Gastrocnemius medialis (tissue), 4 donors: ENCODE results near the gene ADAM11.
"Not testable (repeated sequence)": the region's sequence is repeated elsewhere in the genome, so short reads cannot be mapped to it uniquely, and the experiment has no call there.

Experiments
- CTCF ChIP-seq, 5 experiments: fragments of 450-650 bp in 3 of 5; fragments of 200-600 bp in 2 of 5; sonication (generic) in 2 of 5; IDR thresholded peaks in 4 of 5; conservative IDR thresholded peaks in 1 of 5; 1 replicate in 4 of 5; 2 replicates in 1 of 5; pipeline ENCODE4 v1.5.1; 2016 to 2019; ENCODE audit warnings: antibody characterized with exemption in 5 of 5, mild to moderate bottlenecking in 3 of 5, moderate library complexity in 3 of 5
- POLR2A ChIP-seq, 2 donors: fragments of 450-650 bp; IDR thresholded peaks; one replicate each; pipeline ENCODE4 v1.6.1; 2017; ENCODE audit warnings: antibody characterized with exemption in 2 of 2, mild to moderate bottlenecking in 2 of 2, moderate library complexity in 2 of 2

GRCh38 chr17:44808656-44809388 is 50.0 kb downstream of the ADAM11 start:
- not testable (repeated sequence) for TF ChIP-seq CTCF (IDR thresholded peaks at IDR 0.05 in 4 of 5, conservative IDR thresholded peaks at IDR 0.05 in 1 of 5); POLR2A (IDR thresholded peaks at IDR 0.05)
